Brain microvascular endothelial cell (primary cell): ENCODE data around the gene TTC39A.

Experiments
- DNase-seq: peaks from one replicate; pipeline ENCODE4 v3.0.0-alpha.2; 2020
- H3K27ac ChIP-seq: fragments of 250-450 bp; sonication (Bioruptor Pico); 2 replicates; pipeline ENCODE4 v1.5.1; 2020; ENCODE audit warnings: mild to moderate bottlenecking, moderate library complexity
- H3K27me3 ChIP-seq: fragments of 250-450 bp; sonication (Bioruptor Pico); replicated peaks from 2 replicates; pipeline ENCODE4 v1.5.1; 2020; ENCODE audit warnings: mild to moderate bottlenecking
- H3K36me3 ChIP-seq: fragments of 250-450 bp; sonication (Bioruptor Pico); replicated peaks from 2 replicates; pipeline ENCODE4 v1.5.1; 2020; ENCODE audit warnings: mild to moderate bottlenecking
- H3K4me3 ChIP-seq: 2 replicates; pipeline ENCODE4 v1.5.1; 2011; ENCODE audit warnings: low read depth, mild to moderate bottlenecking, control low read depth, low read length, moderate library complexity
- in situ Hi-C: cut with HindIII; loops from 2 replicates; pipeline ENCODE4 v1.10.0; 2017; ENCODE audit warnings: low sequenced_read_pairs, low pct_ligation_motif_present
- TF ChIP-seq, protein P1 (sequence below): IDR thresholded peaks from 2 replicates; pipeline ENCODE4 v1.5.1; 2011; ENCODE audit warnings: low read depth, mild to moderate bottlenecking, moderate library complexity, low read length, control low read depth, inconsistent platforms; ENCODE audit errors: missing control alignments

The TTC39A gene

DNA sequence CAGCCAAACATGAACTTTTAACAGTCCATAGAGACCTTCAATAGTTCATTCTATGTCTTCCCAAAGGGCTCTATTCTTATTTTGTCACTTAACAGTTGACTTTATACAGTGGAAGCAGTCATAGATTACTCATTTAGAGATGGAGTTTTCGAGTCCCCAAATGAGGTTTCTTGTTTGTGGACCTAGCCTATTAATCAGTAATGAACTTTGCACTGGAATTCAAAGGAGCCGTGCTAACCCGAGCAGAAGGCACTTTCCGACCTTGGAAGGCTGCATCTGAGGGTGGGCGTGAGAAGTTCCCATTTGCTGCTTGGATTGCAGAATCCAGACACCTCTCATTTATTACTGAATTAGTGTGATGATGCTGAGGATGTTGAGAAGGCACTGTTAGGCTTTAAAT lies 46.4 kb downstream of the TTC39A start:
- Histone ChIP-seq H3K27me3 (no peaks in the 10 kb centered on the region), H3K36me3 (peaks cover 4% of the 10 kb centered on the region), H3K27ac (no peak overlapping the region), H3K4me3 (no peak overlapping the region)
- TF ChIP-seq, protein P1, sequence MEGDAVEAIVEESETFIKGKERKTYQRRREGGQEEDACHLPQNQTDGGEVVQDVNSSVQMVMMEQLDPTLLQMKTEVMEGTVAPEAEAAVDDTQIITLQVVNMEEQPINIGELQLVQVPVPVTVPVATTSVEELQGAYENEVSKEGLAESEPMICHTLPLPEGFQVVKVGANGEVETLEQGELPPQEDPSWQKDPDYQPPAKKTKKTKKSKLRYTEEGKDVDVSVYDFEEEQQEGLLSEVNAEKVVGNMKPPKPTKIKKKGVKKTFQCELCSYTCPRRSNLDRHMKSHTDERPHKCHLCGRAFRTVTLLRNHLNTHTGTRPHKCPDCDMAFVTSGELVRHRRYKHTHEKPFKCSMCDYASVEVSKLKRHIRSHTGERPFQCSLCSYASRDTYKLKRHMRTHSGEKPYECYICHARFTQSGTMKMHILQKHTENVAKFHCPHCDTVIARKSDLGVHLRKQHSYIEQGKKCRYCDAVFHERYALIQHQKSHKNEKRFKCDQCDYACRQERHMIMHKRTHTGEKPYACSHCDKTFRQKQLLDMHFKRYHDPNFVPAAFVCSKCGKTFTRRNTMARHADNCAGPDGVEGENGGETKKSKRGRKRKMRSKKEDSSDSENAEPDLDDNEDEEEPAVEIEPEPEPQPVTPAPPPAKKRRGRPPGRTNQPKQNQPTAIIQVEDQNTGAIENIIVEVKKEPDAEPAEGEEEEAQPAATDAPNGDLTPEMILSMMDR, result no peak
- DNase-seq, result no peak
- in situ Hi-C loops, result no loop called here

DNA sequence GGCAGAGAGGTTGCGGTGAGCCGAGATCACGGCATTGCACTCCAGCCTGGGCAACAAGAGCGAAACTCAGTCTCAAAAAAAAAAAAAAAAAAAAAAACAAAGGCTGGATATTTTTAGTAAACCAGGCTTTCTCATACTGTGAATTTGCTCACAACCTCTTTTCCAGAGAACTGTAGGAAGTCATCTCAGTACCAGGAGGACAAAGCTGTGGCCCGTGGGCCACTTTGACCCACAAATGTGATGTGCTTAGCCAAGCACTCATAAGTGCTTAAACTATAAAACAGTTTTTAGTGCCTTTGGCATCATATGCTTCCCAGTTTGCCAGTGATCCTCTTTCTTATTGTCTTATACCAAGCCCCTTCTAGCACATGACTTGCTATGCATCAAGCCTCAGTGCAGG lies 47.8 kb downstream of the TTC39A start:
- Histone ChIP-seq H3K4me3 (no peak overlapping the region), H3K27ac (no peak overlapping the region), H3K27me3 (no peaks in the 10 kb centered on the region), H3K36me3 (peaks cover 4% of the 10 kb centered on the region)
- in situ Hi-C loops, result no loop called here
- DNase-seq, result no peak
- TF ChIP-seq, protein P1, result no peak

DNA sequence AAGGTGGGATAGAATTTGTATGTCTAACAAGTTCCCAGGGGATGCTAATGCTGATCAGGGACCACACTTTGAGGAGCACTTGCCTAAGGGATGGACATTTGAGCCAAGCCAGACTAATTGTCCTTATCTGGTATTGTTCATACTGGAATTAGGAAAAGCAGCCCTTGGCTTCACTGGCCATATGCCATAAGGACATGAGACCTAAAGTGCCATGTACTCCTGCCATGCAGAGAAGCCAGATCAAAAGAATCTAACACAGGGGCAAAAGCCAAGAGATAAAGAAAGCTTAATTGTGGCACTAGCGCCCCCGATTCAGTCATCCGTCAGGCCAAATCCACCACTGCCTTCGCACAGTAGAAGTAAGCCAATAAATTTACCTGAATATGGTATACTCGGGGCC lies 48.6 kb downstream of the TTC39A start:
- Histone ChIP-seq H3K27ac (no peak overlapping the region), H3K36me3 (peaks cover 4% of the 10 kb centered on the region), H3K4me3 (no peak overlapping the region), H3K27me3 (no peaks in the 10 kb centered on the region)
- TF ChIP-seq, protein P1, result no peak
- in situ Hi-C loops, result no loop called here
- no peak for DNase-seq

DNA sequence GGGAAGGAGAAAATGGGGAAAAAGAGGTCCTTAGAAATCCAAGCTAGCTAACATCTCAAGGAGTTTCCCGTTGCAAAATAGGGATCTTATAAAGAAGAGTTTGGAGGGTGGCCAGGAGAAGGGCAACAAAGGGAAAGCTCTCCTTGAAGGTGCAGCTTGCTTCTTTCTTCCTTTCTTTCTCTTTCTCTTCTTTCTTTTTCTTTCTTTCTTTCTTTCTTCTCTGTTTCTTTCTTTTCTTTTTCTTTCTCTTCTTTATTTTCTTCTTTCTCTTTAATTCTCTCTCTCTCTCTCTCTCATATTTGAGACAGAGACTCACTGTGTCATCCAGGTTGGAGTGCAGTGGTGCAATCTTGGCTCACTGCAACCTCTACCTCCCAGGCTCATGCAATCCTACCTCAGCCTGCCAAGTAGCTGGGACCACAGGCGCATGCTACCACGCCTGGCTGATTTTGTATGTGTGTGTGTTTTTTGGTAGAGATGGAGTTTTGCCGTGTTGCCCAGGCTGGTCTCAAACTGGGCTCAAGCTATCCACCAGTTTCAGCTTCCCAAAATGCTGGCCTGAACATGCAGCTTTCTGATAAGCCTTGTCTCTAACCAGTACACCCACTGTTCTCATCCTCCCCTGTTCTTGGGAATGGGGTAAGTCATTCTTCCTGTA lies 49.9 kb downstream of the TTC39A start:
- in situ Hi-C loops, result no loop called here
- no peak for DNase-seq
- no peaks in the 10 kb centered on the region for H3K27me3 ChIP-seq
- TF ChIP-seq, protein P1, result no peak
- peaks cover 4% of the 10 kb centered on the region for H3K36me3 ChIP-seq
- H3K27ac ChIP-seq, result no peak overlapping the region
- no peak overlapping the region for H3K4me3 ChIP-seq

DNA sequence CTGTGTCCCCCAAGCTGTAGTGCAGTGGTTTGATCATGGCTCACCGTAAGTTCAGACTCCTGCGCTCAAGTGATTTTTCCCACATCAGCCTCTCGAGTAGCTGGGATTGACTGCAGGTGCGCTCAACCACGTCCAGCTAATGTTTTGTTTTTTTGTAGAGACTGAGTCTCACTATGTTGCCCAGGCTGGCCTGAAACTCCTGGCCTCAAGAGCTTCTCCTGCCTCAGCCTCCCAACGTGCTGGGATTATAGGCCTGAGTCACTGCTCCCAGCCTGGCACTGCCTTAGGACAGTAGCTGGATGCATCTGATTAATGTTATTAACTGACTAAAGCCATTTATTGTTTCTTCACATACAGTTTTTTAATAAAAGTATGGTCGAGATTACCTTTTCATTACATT lies 54.1 kb downstream of the TTC39A start:
- no peaks in the 10 kb centered on the region for H3K27me3 ChIP-seq
- H3K4me3 ChIP-seq, result no peak overlapping the region
- in situ Hi-C loops, result no loop called here
- peaks cover 4% of the 10 kb centered on the region for H3K36me3 ChIP-seq
- no peak overlapping the region for H3K27ac ChIP-seq
- DNase-seq, result no peak
- TF ChIP-seq, protein P1, result no peak

DNA sequence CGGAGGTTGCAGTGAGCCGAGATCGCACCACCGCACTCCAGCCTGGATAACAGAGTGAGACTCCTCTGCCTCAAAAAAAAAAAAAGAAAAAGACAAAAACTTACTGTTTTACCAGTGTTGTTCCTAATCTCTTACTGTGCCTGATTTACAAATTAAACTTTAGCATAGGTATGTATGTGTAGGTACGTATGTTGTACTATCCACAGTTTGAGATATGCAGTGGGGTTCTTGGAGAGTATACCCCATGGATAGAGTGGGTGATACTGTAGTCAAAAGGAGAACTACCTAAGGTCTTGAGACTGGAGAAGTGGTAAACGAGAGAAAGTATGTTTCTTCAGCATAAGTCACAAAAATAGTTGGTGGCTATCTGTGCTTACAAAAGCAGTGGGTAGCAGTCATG lies 55.7 kb downstream of the TTC39A start:
- in situ Hi-C loops, result no loop called here
- TF ChIP-seq, protein P1, result no peak

More for the DNA sequence above, 55.7 kb downstream of the TTC39A start:
- DNase-seq, result no peak
- Histone ChIP-seq H3K27ac (no peak overlapping the region), H3K27me3 (no peaks in the 10 kb centered on the region), H3K4me3 (no peak overlapping the region), H3K36me3 (peaks cover 7% of the 10 kb centered on the region)
